Measurements from ENCODE around the gene TBC1D14. TPM values are rescaled to one million over a fixed set of nuclear protein-coding genes. Genes with fewer than 3 reads are reported as not detected.
A peak's percentile ranks its signal among the peaks of the same experiment; 100 is the strongest.

TBC1D14 gene
- total RNA-seq, 1 experiment from 2014 or later: 44.3 TPM

DNA sequence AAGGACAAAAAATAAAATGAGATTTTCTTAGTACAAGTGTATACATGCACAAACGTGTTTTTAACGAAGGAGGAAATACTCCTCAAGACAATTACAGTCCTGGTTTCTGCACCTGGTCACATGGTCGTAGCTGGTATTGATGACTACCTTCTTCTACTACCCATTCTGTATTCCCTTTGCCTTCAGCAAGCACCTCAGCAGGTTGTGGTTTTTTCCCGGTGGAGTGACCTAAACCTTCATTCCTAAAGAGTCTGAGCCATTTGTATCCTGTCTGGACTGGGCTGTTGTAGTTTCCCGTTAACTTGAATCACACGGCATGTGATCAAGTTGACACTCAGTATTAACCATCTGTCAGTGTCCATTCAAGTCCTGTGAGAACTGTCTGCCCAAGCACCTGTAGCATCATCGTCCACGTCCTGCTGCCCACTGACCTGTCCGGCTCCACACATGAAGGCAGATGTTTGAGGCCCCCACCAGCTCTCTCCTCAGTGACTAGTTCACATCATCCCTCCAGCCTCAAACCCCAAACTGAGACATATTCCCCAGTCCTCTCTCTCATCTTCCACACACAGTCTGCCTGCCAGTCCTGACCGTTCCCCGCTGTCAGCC lies 31.1 kb upstream of the TBC1D14 start:
- Histone ChIP-seq H3K27ac (ENCODE audit: low read depth, low read length, poor library complexity, severe bottlenecking) (no peak overlapping the region), H3K27me3 (replicated peaks; ENCODE audit: insufficient read depth, low read depth, low read length, poor library complexity) (no peaks in the 10 kb centered on the region), H3K36me3 (ENCODE audit: insufficient read depth, low read length, poor library complexity, severe bottlenecking) (peaks cover 83% of the 10 kb centered on the region), H3K9me3 (ENCODE audit: low read depth, low read length, poor library complexity, severe bottlenecking) (no peaks in the 10 kb centered on the region), H3K4me1 (ENCODE audit: insufficient read depth, low read length, poor library complexity, severe bottlenecking) (no peaks in the 10 kb centered on the region), H3K4me3 (ENCODE audit: low read depth, low read length, poor library complexity, severe bottlenecking) (no peak overlapping the region)
- intact Hi-C loops (cut with micrococcal nuclease; ENCODE audit: unreplicated experiment): no loop called here
- TF ChIP-seq EZH2 (IDR thresholded peaks at IDR 0.05; ENCODE audit: borderline replicate concordance, low read depth, low read length, poor library complexity, severe bottlenecking): no peak
- TF ChIP-seq, protein P1, sequence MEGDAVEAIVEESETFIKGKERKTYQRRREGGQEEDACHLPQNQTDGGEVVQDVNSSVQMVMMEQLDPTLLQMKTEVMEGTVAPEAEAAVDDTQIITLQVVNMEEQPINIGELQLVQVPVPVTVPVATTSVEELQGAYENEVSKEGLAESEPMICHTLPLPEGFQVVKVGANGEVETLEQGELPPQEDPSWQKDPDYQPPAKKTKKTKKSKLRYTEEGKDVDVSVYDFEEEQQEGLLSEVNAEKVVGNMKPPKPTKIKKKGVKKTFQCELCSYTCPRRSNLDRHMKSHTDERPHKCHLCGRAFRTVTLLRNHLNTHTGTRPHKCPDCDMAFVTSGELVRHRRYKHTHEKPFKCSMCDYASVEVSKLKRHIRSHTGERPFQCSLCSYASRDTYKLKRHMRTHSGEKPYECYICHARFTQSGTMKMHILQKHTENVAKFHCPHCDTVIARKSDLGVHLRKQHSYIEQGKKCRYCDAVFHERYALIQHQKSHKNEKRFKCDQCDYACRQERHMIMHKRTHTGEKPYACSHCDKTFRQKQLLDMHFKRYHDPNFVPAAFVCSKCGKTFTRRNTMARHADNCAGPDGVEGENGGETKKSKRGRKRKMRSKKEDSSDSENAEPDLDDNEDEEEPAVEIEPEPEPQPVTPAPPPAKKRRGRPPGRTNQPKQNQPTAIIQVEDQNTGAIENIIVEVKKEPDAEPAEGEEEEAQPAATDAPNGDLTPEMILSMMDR (conservative IDR thresholded peaks at IDR 0.05; ENCODE audit: low read depth, low read length): no peak
- no TSS peak for BruUV-seq (replicated peaks)
- no peak for DNase-seq (ENCODE audit: low spot score)
- ChIA-PET CTCF (no interaction called here), POLR2A (ENCODE audit: low non-redundant PET) (no interaction called here)

DNA sequence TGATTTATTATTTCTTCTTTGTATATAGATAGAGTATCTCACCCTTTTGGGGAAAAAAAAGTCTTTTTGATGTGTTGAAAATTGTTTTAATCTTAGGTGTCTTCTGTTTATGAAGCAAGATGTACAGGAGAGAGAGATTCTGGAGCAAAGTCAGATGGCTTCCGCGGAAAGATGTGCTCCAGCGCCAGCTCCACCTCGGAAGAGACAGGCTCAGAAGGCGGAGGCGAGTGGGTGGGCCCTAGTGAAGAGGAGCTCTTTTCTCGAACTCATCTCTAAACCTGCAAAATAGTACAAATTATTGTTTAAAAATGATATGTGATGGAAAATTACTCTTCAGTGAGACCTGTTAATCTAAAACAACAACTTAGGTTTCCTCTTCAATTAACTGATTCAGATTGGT lies 28.9 kb upstream of the TBC1D14 start:
- H3K4me3 ChIP-seq (ENCODE audit: low read depth, low read length, poor library complexity, severe bottlenecking): no peak overlapping the region
- no peaks in the 10 kb centered on the region for H3K27me3 ChIP-seq (replicated peaks; ENCODE audit: insufficient read depth, low read depth, low read length, poor library complexity)
- peaks cover 62% of the 10 kb centered on the region for H3K36me3 ChIP-seq (ENCODE audit: insufficient read depth, low read length, poor library complexity, severe bottlenecking)
- peak overlapping the region; percentile 5 for H3K27ac ChIP-seq (ENCODE audit: low read depth, low read length, poor library complexity, severe bottlenecking)
- ChIA-PET CTCF (no interaction called here), POLR2A (ENCODE audit: low non-redundant PET) (no interaction called here)
- DNase-seq (ENCODE audit: low spot score): no peak
- TF ChIP-seq EZH2 (IDR thresholded peaks at IDR 0.05; ENCODE audit: borderline replicate concordance, low read depth, low read length, poor library complexity, severe bottlenecking): no peak
- TF ChIP-seq, protein P1 (conservative IDR thresholded peaks at IDR 0.05; ENCODE audit: low read depth, low read length): no peak
- BruUV-seq (replicated peaks): no TSS peak
- H3K9me3 ChIP-seq (ENCODE audit: low read depth, low read length, poor library complexity, severe bottlenecking): no peaks in the 10 kb centered on the region
- intact Hi-C loops (cut with micrococcal nuclease; ENCODE audit: unreplicated experiment): no loop called here
- no peaks in the 10 kb centered on the region for H3K4me1 ChIP-seq (ENCODE audit: insufficient read depth, low read length, poor library complexity, severe bottlenecking)

DNA sequence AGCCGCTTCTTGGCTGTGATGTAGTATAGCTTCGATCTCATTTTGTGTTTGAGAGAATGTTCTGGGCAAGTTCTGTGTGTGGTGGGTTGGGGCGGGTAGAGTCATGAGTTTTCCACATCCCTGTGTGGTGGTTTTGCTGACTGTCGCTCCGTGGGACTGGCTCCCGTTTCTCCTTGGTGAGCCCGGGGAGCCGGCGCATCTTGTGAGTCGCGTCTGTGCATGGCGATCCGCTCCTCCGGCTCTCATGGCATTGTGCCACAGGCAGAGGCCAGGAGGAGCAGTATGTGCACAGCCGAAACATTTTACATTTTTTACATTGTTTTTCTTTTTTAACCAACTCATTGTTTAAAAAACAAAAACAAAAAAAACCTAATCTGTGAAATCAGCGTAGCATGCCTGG lies 27.7 kb upstream of the TBC1D14 start:
- TF ChIP-seq EZH2 (IDR thresholded peaks at IDR 0.05; ENCODE audit: borderline replicate concordance, low read depth, low read length, poor library complexity, severe bottlenecking): no peak
- TF ChIP-seq, protein P1 (conservative IDR thresholded peaks at IDR 0.05; ENCODE audit: low read depth, low read length): no peak
- H3K4me1 ChIP-seq (ENCODE audit: insufficient read depth, low read length, poor library complexity, severe bottlenecking): peaks cover 3% of the 10 kb centered on the region
- no peak overlapping the region for H3K4me3 ChIP-seq (ENCODE audit: low read depth, low read length, poor library complexity, severe bottlenecking)
- CTCF ChIA-PET: no interaction called here
- POLR2A ChIA-PET (ENCODE audit: low non-redundant PET): no interaction called here
- no TSS peak for BruUV-seq (replicated peaks)
- no peak overlapping the region for H3K27ac ChIP-seq (ENCODE audit: low read depth, low read length, poor library complexity, severe bottlenecking)
- intact Hi-C loops (cut with micrococcal nuclease; ENCODE audit: unreplicated experiment): no loop called here
- no peaks in the 10 kb centered on the region for H3K9me3 ChIP-seq (ENCODE audit: low read depth, low read length, poor library complexity, severe bottlenecking)
- no peaks in the 10 kb centered on the region for H3K27me3 ChIP-seq (replicated peaks; ENCODE audit: insufficient read depth, low read depth, low read length, poor library complexity)
- peaks cover 52% of the 10 kb centered on the region for H3K36me3 ChIP-seq (ENCODE audit: insufficient read depth, low read length, poor library complexity, severe bottlenecking)
- DNase-seq (ENCODE audit: low spot score): no peak
